Sigmoid colon (tissue), 4 donors: Measurements from ENCODE around the gene ITGB5.

Experiments used
- CTCF ChIP-seq, 4 experiments: fragments of 450-650 bp in 3 of 4; fragments of 200-600 bp in 1 of 4; IDR thresholded peaks; one replicate each; pipeline ENCODE4 v1.5.1; 2016 to 2019; ENCODE audit warnings: antibody characterized with exemption in 4 of 4, mild to moderate bottlenecking in 3 of 4, moderate library complexity in 2 of 4
- POLR2A ChIP-seq, 2 donors: fragments of 450-650 bp; IDR thresholded peaks; one replicate each; pipeline ENCODE4 v1.6.1; 2016; ENCODE audit warnings: antibody characterized with exemption in 2 of 2, mild to moderate bottlenecking in 2 of 2, moderate library complexity in 2 of 2
- POLR2AphosphoS5 ChIP-seq, 4 donors: sonication (generic); formaldehyde crosslinking; IDR thresholded peaks; one replicate each; pipeline ENCODE4 v1.6.1; 2017; ENCODE audit warnings: antibody characterized with exemption in 4 of 4

GRCh38 chr3:124918524-124918923 lies 31.4 kb upstream of the ITGB5 start:
- TF ChIP-seq CTCF (IDR thresholded peaks at IDR 0.05): no peak
- TF ChIP-seq POLR2A (IDR thresholded peaks at IDR 0.05): no peak
- no peak for TF ChIP-seq POLR2AphosphoS5 (IDR thresholded peaks at IDR 0.05)
